GM12873 (cell line): ENCODE measurements around the gene ALOX15B.

ENCODE experiments used
- TF ChIP-seq, protein P1 (sequence below): IDR thresholded peaks from 2 replicates; pipeline ENCODE4 v1.5.1; 2012; ENCODE audit warnings: low read depth, mild to moderate bottlenecking, moderate library complexity, low read length, control low read depth; ENCODE audit not compliant: insufficient read depth; ENCODE audit errors: missing control alignments

Gene ALOX15B

DNA sequence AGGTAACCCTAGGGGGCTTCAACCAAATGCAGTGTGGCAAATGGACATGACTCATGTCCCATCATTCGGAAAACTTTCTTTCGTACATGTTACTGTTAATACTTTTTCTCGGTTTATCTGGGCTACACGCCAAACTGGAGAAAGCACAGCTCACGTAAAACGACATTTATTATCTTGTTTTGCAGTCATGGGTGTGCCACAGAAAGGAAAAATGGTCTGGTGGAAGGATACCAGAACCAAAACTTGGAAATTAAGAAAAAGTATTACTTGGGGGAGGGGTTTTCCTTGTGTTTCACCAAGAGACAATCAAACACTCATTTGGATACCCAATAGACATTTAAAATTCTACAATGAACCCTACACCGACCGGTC, 23.6 kb downstream of the ALOX15B start:
- TF ChIP-seq, protein P1, sequence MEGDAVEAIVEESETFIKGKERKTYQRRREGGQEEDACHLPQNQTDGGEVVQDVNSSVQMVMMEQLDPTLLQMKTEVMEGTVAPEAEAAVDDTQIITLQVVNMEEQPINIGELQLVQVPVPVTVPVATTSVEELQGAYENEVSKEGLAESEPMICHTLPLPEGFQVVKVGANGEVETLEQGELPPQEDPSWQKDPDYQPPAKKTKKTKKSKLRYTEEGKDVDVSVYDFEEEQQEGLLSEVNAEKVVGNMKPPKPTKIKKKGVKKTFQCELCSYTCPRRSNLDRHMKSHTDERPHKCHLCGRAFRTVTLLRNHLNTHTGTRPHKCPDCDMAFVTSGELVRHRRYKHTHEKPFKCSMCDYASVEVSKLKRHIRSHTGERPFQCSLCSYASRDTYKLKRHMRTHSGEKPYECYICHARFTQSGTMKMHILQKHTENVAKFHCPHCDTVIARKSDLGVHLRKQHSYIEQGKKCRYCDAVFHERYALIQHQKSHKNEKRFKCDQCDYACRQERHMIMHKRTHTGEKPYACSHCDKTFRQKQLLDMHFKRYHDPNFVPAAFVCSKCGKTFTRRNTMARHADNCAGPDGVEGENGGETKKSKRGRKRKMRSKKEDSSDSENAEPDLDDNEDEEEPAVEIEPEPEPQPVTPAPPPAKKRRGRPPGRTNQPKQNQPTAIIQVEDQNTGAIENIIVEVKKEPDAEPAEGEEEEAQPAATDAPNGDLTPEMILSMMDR, result no peak

DNA sequence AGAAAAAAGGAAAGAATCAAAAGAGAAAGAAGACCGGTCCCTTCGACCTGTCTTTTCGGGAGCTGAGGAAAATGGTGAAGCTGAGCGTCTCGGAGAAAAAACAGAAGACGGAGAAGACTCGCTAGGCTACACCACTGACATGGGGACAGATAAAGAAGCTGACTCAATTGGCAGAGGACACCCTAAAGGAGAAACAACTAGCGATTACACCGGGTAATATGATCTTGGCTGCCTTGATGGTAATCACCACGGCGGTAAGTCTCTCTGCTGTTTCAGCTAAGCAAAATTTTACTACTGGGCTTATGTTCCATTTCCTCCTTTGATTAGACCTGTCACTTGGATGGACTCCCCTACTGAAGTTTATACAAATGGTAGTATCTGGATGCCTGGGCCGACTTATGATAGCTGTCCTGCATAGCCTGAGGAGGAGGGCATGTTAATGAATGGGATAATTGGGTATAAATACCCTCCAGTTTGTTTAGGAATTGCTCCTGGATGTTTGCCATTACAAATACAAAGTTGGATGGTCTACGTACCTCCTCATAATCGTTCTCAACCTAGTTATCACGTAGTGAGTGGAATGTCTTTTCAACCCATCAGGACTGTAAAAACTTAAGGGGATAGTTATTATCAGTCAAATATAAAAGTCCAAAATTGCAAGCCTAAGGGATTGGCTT, 24.1 kb downstream of the ALOX15B start:
- TF ChIP-seq, protein P1, result no peak

DNA sequence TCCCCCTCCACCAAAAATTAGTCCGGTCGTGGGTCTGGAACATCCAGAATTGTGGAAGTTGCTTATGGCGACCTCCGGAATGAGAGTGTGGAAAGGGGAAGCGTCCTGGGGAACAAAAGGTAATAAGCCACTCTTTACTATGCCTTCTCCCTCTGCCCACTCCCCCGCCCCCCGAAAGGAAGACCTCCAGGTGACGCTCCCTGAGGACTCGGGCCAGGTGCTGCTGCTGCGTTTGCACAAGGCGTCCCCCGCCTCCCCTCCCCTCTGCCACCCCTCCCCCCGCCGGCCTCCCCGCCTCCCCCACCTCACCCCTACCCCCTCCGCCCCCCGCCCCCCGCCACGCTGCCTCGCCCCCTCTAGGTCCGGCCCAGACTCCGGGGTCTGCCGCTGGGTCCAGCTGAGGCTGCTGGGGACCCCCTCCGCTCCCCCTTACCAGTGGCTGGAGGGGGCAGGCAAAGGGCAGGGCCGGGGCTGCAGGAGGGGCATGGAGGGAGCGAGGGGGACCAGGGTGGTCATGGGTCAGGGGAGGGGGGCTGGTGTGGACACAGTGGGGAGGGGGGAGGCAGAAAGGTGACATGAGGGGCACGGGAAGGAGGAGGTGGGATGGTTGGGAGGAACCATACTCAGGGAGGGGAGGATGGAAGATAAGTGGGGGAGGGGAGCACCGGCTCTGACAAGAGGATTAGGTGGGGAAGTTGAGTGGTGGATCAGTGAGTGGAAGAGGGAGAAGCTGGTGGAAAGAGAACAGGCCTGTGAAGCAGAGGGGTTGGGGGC, 25.1 kb downstream of the ALOX15B start:
- TF ChIP-seq, protein P1, result no peak

DNA sequence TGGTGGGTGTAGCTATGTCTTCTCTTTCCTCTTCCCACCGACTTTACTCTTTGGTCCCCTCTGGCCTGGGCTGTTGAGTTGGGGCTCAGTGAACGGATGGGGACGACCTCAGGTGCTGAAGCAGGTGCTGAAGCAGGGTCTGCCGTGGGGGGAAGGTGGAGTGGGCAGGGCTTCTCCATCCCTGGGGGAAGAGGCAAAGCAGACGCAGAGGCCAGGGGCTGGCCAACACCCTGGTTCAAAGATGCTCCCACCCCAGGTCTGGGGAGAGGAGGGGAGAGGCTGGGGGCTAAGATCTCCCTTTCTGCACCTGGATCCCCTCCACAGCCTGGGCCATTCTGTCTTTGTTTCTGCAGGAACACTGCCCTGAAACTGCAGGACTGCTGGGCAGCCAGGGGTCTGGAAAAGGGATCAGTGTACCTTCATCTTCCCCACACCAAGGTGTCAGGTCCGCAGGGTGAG, 25.7 kb downstream of the ALOX15B start:
- TF ChIP-seq, protein P1, result no peak

DNA sequence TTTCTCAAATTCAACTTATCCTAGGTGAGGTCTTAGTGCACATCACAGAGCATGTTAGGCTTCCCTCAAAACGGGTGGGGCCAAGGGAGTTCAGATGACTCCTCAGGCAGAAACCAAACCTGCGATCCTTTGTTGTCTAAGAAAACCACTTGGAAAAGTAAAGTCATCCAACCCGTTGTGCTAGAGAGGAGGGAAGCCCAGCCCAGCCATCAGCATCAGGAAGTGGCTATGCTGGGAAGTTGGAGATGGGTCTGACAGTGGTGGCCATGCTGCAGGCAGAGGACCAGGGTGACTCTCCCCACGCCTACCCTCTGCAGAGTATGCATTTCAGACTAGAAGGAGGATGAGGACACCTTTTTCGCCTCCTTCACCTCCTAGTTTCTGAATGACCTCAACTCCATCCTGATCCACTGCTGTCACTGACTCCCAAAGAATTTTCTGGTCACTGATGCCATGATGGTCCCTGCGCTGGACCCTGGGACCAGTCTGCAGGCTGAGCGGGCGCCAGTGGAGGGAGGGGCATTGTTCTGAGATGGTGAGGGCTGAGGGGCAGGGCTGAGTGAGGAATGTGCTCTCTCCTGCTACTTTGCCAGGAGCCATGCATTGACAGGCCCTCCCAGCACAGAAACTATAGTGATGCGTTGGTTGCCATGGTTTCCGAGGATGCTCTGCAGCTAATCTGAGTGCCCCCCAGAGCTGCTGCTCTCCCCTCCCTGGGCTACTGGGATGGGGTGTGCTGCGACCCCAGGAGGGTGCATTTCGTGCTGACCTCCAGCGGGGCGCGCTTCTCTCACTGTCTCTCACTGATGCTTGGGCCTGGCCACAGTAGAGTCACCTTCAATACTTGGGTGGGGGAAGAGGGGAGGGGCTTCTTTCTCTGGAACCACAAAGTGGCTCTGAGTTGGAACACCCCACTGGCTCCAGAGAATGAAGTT, 28.2 kb downstream of the ALOX15B start:
- TF ChIP-seq, protein P1, result no peak

DNA sequence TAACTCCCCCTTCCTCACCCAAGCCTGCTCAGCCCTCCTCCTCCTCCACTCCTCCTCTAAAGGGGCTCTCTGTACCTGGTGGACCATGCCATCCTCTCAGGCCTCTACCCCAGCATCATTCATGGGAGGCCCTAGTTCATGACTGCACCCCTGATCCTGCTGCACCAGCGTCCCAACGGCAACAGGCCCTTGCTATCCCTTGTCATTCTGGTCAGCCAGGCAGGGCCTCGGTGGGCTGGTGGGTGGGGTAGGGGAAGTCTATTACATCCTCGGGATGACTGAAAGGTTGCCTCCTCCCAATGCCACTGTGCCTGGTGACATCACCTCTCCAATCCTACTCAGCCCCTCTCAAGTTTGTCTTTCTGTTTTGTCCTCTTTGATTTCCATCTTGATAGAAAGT, 28.9 kb downstream of the ALOX15B start:
- TF ChIP-seq, protein P1, result no peak
